Stomach (tissue), 4 donors: ENCODE results near the gene NPAS3.

Experiments
- CTCF ChIP-seq, 7 experiments: fragments of 450-650 bp in 4 of 7; fragments of 200-600 bp in 3 of 7; sonication (generic) in 3 of 7; IDR thresholded peaks; one replicate each; pipeline ENCODE4 v1.5.1; 2016 to 2019; ENCODE audit warnings: antibody characterized with exemption in 7 of 7, control low read depth in 2 of 7, mild to moderate bottlenecking in 1 of 7
- POLR2A ChIP-seq, 4 donors: fragments of 450-650 bp; IDR thresholded peaks; one replicate each; pipeline ENCODE4 v1.6.1; 2016; ENCODE audit warnings: antibody characterized with exemption in 4 of 4, control low read depth in 2 of 4, mild to moderate bottlenecking in 1 of 4, moderate library complexity in 1 of 4

DNA sequence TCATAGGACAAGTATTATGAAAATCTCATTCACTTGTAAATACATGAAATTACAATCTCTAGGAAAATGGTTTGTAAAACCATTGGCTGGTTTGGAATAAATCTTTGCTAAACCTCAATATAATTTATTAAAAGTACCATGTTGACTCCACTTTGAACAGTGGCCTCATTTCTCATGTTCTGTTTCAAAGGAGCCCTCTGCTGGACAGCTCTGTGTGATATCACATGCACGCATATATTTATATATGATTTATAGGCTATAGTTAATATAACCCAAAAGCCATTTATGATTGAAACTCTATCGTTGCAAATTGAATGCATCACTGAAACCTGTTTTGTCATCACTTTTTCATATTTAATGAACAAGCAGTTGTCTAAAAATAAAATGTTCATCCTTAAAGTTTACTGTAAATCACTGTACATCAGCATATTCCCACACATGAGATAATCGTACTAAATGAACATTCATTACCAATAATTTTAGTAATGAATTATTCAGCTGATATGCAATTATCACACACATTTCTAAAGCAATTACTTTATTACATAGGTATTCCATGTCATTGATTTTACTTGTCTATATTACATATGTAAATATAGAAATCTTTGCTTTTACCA, 493.8 kb downstream of the NPAS3 start:
- TF ChIP-seq CTCF (IDR thresholded peaks at IDR 0.05) (peak in 5 of 7 experiments; percentile 17 to 34 (median 23)), POLR2A (IDR thresholded peaks at IDR 0.05) (no peak)
